Stimulated activated CD8-positive, alpha-beta memory T cell treated with anti-CD3 and anti-CD28 coated beads, Interleukin-4, amount 100 ng/mL, for 4 hours (primary cell): ENCODE results near the gene SMARCB1.
A peak's percentile ranks its signal among the peaks of the same experiment; 100 is the strongest.

Experiments
- DNase-seq, 2 donors: peaks; one replicate each; pipeline ENCODE4 v3.0.0-alpha.2; 2020; ENCODE audit warnings: low read depth in 2 of 2, low spot score in 1 of 2

SMARCB1 gene

GRCh38 chr22:23762842-23763578 lies 23.8 kb upstream of the SMARCB1 start, which contains the start of gene C22orf15:
TSS of gene C22orf15 (plus strand) at chr22:23762990. CDS start at chr22:23763307, 317 bp downstream.
- no peak for DNase-seq

DNA sequence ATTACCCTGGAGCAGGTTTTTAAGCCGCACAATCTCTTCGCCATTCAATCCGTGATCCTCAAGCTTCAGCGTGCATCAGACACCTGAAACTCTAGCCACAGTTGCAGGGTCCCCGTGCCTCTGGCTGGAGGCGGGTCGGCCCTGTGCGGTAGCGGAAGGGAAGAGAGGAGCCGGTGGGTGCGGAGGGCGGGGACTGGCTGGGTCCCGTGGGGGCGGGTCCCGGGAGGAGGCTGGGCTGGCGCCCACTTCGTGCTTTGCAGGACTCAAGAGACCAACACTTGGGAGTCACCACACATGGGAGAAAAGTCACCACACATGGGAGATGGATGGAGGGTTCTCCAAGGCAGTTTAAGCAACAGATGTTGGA lies 23.2 kb upstream of the SMARCB1 start:
- DNase-seq, result no peak

GRCh38 chr22:23763954-23764353 lies 22.8 kb upstream of the SMARCB1 start:
- no peak for DNase-seq

- DNase-seq, result no peak
Measured at GRCh38 chr22:23764899-23765881, 21.6 kb upstream of the SMARCB1 start.

DNA sequence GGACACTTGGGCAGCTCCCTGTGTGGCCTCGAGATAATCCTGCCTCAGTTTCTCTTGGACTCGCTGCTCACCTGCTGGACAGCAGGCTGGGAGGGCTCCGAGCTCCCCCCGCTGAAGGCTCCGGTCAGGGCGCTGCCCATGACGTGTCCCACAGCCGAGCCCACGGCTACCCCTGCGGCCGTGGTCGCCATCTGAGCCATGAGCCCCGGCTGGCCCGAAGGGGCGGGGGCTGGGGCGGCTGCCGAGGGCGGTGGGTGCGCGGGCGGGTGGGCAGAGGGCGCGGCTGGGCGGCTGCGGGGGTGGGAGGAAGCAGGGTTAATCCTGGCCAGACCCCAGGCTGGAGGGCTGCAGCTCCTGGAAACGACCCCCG lies 19.5 kb upstream of the SMARCB1 start:
- no peak for DNase-seq

GRCh38 chr22:23767673-23768548 lies 18.9 kb upstream of the SMARCB1 start, which contains the start of gene CHCHD10:
TSS of gene CHCHD10 (minus strand) at chr22:23767972. CDS start at chr22:23767874, 98 bp downstream.
- DNase-seq, result peak; percentile 40 to 55

DNA sequence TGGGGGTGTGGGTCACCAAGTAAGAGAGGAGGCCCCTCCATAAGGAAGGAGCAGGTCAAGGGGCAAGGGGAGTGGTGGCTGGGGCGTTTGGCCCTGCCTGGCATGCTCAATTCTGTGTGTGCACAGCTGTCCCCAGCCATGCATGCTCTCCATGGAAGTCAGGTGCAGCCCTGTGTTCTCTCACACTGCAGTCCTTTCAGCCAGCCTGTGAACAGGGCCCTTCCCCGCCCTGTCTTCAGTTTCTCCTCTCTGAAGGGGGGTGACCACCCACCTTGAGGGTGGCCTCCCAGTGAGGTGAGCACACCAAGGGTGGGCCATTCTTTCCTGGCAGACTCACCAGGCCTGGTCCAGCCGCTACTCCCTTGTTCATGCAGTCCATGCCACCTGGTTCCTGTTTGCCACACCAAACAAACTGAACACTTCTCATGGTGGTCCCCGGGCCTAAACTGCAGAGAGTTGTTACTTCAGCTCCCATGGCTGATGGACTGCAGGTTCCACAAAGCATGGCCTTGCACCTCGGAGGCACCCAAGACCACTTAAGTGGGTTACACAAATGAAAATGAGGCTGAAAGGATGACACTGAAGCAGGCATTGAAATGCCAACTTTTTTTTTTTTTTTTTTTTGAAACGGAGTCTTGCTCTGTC lies 17.3 kb upstream of the SMARCB1 start:
- DNase-seq, result no peak

- no peak for DNase-seq
Measured at GRCh38 chr22:23772315-23772648, 14.5 kb upstream of the SMARCB1 start.

DNA sequence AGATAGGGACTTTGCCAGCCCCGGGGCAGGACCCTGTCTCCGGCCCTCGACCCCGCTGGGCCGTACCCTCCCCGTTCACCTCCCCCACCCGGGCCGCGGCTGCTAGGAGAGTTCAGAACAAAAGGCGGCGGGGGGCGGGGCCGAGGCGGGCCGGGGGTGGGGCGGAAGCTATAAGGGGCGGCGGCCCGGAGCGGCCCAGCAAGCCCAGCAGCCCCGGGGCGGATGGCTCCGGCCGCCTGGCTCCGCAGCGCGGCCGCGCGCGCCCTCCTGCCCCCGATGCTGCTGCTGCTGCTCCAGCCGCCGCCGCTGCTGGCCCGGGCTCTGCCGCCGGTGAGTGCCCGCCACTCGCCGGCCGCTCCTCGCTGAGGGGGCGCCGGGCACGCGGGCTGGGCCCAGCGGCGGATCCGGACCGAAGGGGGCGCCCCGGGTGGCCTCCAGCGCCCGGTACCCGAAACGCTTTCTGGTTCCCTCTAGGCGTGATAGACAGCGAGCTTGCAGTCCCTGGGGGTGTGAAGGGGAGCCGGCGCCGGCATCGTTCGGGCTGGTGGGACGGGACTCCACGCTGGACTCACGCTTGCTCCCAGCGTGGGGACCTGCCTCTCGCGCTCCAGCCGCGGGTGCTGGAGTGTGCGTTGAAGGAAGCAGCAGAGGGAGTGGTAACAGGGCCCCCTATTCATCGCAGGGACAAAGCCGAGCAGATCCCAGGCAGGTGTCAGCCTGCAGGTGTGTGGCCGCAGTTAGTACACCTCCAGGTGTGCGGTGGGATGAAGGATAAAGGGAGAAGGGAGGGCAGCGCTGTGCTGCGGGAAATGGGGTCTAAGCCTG lies 13.9 kb upstream of the SMARCB1 start, which contains the start of gene MMP11:
Gene MMP11 (plus strand): TSS at position 201 of the 825 bp plus-strand sequence. CDS start 22 bp downstream, at position 223.
- DNase-seq, result no peak

DNA sequence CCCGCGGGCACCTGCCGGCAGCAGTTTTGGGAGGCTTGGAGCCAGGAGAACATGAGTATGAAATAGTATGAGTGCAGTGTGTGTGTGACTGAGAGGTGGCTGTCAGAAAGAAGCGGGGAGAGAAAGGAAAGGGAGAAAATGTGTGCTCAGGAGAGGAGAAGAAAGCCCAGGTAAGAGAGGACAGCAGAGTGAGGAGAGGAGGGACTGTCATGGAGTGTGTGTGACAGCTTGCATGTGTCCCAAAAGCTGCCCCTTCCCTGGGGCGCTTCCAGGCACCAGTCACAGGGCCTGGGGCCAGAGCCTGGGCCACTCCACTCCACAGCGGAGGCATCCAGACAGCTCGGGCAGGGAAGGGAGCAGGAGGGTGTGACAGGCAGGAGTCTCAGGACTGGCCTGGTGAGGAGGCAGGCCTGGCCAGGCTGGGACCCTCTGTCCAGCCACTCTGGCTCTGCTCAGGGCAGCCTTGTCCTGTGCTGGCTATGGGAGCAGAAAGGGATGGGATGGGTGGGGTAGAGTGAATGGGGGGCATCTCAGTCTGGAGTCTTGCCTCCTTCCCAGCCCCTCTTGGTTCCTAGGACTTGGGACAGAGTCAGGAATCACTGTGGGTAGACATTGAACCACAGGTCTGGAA lies 13.2 kb upstream of the SMARCB1 start:
- no peak for DNase-seq

- no peak for DNase-seq
Measured at GRCh38 chr22:23774114-23774921, 12.4 kb upstream of the SMARCB1 start.

DNA sequence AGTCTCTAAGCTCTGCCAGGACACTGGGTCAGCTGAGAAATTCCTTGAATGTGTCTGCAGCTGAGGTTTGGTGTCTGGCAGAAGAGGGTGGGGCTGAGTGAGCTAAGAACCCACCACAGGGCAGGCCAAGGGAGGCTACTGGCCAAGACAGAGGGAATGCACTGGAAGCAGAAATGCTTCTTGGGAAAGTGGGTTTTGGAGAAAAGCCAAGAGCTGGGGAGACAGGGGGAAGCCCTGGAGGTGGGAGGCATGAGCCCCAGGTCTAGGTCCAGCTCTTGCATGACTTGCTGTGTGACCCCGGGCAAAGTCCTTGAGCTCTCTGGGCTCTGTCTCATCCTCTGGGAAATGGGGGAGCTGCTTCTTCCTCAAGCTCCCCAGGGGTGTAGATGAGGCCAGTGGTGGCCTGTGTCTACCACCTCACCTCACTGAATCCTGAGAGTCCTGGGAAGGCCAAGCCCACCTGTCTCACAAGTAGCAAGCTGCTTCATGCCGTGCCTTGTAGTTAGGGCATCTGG lies 11.8 kb upstream of the SMARCB1 start:
- no peak for DNase-seq

DNA sequence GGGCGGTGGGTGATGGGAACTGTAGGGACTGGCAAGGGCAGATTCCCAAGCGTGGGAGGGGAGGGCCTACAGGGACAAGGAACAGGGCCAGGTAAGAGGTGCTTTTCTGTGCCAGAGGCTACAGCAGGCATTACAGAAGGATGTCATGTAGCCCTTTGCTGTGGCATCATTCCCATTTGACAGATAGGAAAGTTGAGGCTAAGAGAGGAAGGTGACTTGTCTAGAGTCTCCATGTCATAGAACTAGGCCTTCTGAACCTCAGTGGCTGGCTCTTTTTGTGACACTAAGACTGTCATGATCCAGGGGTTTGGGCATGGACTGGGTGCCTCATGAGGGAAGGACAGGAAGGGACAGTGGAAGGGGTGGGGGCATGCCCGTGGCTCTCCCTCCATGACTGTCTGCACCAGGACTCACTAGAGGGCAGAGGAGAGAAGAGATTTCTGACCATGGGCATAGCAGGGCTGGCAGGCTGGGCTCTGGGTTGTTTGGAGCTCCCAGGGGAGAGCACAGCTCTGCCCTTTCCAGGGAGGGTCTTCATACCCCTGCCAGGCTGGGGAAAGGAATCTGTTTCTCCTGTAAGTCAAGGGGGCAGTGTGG lies 10.9 kb upstream of the SMARCB1 start:
- no peak for DNase-seq

DNA sequence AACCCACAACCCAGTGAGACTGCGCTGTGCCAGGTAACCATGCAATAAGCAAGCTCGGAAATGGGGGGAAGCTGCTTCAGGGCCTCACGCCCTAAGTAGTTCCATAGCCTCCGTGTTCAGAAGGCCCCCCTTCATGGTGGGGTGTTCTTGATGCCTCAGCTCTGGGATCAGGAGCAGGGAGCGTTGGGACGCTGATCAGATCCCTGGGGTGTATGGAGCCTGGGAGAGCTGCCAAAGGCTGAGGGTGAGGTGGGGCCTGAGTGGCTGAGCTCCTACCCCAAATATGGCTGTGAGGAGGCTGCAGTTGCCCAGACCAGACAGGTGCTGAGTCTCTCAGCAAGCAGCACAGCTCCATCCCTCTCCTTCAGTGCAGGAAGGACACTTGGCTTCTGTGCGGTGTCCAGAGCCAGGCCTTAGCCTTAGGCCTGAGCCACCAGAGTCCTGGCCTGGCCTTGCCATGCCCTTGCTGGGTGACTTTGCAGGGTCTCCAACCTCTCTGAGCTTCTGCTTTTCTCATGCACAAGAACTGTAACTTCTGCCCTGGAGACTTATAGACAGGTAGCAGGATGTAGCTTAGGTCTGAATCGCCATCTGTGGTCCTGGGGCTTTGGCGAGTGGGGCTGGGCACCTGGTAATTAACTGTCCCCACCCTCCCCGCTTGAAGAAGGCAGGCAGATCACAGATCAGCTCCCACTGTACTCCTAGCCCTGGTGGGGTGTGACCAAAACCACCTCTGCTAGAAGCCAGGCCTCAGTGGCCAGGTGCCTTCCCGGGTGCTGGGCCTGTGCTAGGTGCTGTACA lies 8.8 kb upstream of the SMARCB1 start:
- no peak for DNase-seq

DNA sequence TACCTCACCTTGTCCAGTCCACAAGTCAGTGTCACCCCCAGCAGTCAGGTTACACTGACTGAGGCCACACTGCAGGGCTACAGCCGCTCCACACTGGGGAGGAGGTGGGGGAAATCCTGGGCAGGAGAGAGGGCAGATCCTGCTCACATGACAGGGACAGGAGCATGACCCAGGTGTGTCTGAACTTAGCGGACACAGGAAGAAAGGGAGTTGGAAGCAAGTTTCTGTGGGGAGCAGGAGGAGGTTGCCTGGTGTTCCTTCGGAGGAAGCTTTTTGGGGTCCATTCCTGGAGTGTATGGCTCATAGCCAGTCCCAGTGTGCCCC lies 8.2 kb upstream of the SMARCB1 start:
- DNase-seq, result no peak

DNA sequence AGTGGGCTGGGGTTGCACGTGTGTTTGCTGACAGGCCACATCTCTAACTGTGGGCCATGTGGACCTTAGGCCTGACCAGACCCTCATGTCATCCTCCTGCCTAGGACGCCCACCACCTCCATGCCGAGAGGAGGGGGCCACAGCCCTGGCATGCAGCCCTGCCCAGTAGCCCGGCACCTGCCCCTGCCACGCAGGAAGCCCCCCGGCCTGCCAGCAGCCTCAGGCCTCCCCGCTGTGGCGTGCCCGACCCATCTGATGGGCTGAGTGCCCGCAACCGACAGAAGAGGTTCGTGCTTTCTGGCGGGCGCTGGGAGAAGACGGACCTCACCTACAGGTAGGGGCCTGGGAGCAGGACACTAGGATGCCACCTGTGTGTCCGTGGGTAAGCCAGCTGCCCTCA lies 7.7 kb upstream of the SMARCB1 start:
- DNase-seq, result no peak

DNA sequence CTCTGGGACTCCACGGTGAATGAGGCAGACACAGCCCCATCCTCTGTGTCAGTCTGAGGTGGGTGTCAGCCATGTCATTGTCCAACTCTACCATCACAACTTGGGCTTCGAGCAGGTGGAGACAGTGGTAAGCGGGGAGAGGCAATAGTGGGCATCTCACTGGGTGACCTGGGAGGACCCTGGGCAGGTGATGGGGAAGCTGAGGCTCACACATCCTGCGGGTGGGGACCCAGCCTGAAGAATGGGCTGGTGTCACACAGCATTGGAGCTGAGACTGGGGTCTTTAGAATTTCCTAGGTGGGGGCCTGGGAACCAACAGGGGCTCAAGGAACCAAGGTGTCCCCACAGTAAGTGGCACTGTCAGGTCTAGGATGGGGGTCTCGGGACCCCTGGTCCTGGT lies 7.0 kb upstream of the SMARCB1 start:
- DNase-seq, result no peak
